Stimulated activated CD8-positive, alpha-beta memory T cell treated with anti-CD3 and anti-CD28 coated beads, Interleukin-4, amount 100 ng/mL, for 1 hour (primary cell): ENCODE results near the gene SLC29A3.
"Not testable (repeated sequence)": the region's sequence is repeated elsewhere in the genome, so short reads cannot be mapped to it uniquely, and the experiment has no call there.

Experiments used
- DNase-seq, 2 donors: peaks; one replicate each; pipeline ENCODE4 v3.0.0-alpha.2; 2020; ENCODE audit warnings: low read depth in 2 of 2, low spot score in 1 of 2

SLC29A3 gene

GRCh38 chr10:71344993-71345480 is 26.0 kb downstream of the SLC29A3 start:
- no peak for DNase-seq

- no peak for DNase-seq
These were observed 26.6 kb downstream of the SLC29A3 start for GRCh38 chr10:71345694-71346093.

GRCh38 chr10:71346731-71347130 is 27.7 kb downstream of the SLC29A3 start:
- DNase-seq = no peak

- DNase-seq = no peak
These were observed 28.7 kb downstream of the SLC29A3 start for GRCh38 chr10:71347587-71348395.

GRCh38 chr10:71348850-71349249 is 29.8 kb downstream of the SLC29A3 start:
- no peak for DNase-seq

- no peak for DNase-seq
These were observed 30.3 kb downstream of the SLC29A3 start for GRCh38 chr10:71349406-71349805.

GRCh38 chr10:71351087-71351486 is 32.0 kb downstream of the SLC29A3 start:
- DNase-seq = no peak

GRCh38 chr10:71351628-71352319 is 32.7 kb downstream of the SLC29A3 start:
- DNase-seq = no peak

GRCh38 chr10:71353639-71354038 is 34.6 kb downstream of the SLC29A3 start:
- no peak for DNase-seq

- DNase-seq = no peak
These were observed 35.7 kb downstream of the SLC29A3 start for GRCh38 chr10:71354776-71355175.

GRCh38 chr10:71355886-71356285 is 36.8 kb downstream of the SLC29A3 start:
- no peak for DNase-seq

- no peak for DNase-seq
These were observed 38.8 kb downstream of the SLC29A3 start for GRCh38 chr10:71357792-71358265.

- no peak for DNase-seq
These were observed 39.2 kb downstream of the SLC29A3 start for GRCh38 chr10:71358277-71358676.

GRCh38 chr10:71358906-71359305 is 39.8 kb downstream of the SLC29A3 start:
- DNase-seq = not testable (repeated sequence)

- no peak for DNase-seq
These were observed 40.4 kb downstream of the SLC29A3 start for GRCh38 chr10:71359364-71360046.

- no peak for DNase-seq
These were observed 41.7 kb downstream of the SLC29A3 start for GRCh38 chr10:71360735-71361134.

GRCh38 chr10:71361581-71361980 is 42.5 kb downstream of the SLC29A3 start:
- DNase-seq = no peak

- no peak for DNase-seq
These were observed 43.1 kb downstream of the SLC29A3 start for GRCh38 chr10:71362141-71362540.

- no peak for DNase-seq
These were observed 44.9 kb downstream of the SLC29A3 start for GRCh38 chr10:71363936-71364335.

GRCh38 chr10:71365366-71365765 is 46.3 kb downstream of the SLC29A3 start:
- no peak for DNase-seq

- no peak for DNase-seq
These were observed 47.6 kb downstream of the SLC29A3 start for GRCh38 chr10:71366690-71367089.

GRCh38 chr10:71367271-71367670 is 48.2 kb downstream of the SLC29A3 start:
- no peak for DNase-seq
